Activated CD4-positive, alpha-beta T cell treated with anti-CD3 and anti-CD28 coated beads, Interleukin-2, amount 50 U/mL, for 48 hours (primary cell): ENCODE measurements around the gene CCDC88C.
"Not testable (repeated sequence)": the region's sequence is repeated elsewhere in the genome, so short reads cannot be mapped to it uniquely, and the experiment has no call there.

Experiments used
- DNase-seq, 2 experiments: peaks; one replicate each; pipeline ENCODE4 v3.0.0-alpha.2; 2020

CCDC88C gene

DNA sequence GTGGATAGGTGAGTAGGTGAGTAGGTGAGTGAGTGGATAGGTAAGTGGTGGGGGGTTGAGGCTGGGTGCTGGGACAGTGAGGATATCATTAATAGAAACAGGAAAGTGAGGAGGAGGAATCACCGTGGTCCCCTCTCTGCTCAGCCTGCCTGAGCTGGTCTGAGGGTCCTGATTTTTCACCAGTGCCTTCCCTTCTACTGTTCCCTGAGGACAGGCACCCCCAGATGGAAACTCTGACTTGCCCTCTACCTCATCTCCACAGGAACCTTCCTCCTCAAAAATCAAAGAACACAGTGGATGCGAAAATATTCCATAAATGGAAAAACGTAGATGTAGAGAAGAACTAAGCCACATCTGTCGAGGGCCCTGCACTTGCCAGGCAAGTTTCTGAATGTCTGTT, 175.0 kb downstream of the CCDC88C start:
- DNase-seq: no peak

- DNase-seq: peak; percentile 36 to 39
Measured at GRCh38 chr14:91241863-91242262, 175.8 kb downstream of the CCDC88C start.

DNA sequence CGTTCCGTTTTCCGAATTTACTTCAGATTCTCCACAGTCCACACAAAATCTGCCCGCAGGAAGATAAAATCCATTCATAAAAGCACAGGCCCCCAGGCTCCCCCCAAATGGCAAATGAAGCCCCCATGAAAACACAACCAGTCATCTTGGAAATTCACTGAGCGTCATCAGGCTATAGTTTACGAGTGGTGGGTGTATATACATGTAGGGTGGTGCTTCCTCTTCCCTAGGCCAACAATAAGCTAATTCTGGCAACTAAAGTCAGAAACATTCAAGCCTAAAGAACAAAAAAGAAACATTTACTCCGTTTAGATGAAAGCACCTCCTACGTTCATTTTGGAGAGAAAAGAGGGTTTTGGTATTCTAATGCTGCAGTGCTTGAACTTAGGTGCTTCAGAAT, 179.0 kb downstream of the CCDC88C start:
- no peak for DNase-seq

DNA sequence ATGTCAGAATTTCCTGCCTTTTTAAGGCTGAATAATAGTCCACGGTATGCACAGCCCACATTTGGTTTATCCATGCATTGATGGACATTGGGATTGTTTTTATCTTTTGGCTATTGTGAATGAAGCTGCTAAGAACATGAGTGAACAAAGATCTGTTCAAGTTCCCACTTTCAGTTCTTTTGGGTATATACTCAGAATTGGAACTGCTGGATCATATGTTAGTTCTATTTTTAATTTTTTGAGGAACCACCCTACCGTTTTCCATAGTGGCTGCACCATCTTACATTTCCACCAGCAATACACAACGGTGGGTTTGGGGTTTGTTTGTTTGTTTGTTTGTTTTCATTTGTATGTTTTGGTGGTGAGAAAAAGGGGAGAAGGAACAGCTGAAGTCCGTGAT, 179.5 kb downstream of the CCDC88C start:
- no peak for DNase-seq

- DNase-seq: no peak
Measured at GRCh38 chr14:91237219-91237618, 180.4 kb downstream of the CCDC88C start.

DNA sequence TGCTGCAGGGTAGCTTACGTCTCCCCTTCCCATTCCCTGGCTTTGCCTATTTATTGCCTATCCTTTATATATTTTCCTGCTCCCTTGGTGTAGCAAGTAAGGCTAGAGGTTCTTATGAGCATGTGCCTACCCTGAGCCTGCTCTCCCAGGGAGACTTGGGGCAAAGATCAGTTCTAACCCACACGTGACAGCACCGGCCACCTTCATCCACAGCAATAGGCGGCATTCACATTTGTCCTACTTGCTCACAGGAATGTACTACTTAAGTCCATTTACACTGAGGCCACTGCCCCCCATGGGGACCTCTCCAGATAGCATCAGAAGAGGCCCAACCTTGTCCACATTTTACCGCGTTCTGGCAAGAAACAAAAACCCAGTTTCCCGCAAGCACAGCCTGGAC, 181.8 kb downstream of the CCDC88C start:
- DNase-seq: no peak

GRCh38 chr14:91234791-91235114, 182.9 kb downstream of the CCDC88C start:
- DNase-seq: no peak

DNA sequence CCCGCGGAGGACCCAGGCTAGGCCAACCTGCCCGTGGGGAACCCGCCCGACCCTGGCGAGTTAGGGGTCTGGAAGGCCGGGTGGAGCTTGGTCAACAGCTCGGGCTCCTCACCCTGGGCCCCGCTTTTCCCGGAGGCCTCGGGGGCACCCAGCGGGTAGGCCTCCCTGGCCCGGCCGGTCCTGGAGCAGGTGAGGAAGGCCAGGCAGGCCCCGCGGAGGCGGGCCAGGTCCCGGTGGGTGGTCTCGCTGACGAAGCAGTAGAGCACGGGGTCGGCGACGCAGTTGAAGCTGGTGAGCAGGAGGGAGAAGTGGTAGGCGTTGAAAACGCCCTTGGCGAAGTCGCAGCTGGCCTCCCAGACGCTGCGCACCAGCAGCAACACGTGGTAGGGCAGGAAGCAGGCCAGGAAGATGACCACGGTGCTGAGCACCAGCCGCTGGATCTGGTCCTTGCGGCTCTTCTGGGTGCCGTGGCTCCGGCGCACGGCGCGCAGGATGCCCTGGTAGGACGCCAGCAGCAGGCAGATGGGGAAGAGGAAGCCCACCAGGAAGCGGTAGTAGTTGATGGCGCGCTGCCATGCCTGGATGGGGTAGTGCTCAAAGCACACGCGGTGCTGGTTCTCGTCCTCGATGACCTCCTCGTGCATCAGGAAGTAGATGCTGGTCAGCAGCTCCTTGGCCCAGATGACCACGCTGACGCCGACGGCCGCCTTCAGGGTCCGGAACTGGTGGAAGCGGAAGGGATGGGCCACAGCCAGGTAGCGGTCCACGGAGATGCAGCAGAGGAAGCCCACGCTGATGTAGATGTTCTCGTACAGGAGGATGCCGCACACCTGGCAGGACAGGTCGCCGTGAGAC, 183.5 kb downstream of the CCDC88C start:
- no peak for DNase-seq

DNA sequence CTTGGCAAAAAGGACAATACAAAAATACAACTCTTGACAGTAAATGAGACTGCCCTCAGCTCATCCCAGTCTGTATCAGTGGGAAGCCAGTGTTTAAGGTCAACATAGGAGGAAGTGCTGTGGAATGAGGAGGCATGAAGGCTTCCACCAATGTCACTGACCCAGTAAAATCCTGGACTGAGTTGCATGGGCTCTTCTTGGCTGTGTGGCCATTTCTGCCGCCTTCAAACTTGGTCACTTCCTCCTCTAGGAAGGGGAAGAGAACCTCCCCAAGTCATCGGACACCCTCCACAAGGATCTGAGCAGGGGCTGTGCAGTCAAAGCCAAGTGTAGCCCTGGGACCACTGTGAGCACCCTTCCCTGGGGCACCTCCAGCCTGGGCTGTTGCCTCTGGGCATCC, 185.0 kb downstream of the CCDC88C start:
- DNase-seq: no peak

DNA sequence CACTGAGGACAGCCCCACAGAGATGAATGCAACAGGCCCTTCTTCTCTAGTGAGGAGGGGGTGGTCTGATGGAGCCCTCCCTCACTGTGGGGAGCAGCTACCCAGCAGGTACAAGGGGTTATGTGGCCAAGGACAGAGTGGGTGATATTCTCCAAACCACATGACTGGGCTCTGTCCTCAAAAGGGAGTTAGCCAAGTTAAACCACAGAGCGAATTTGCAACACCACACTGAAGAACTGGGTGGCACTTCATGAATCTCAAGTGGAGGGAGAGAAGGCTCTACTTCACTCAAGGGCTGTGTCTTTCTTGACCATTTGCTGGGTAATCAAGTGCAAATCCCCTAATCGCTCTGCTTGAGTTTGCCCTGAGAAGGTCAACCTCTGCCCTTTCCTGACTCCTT, 185.6 kb downstream of the CCDC88C start:
- no peak for DNase-seq

DNA sequence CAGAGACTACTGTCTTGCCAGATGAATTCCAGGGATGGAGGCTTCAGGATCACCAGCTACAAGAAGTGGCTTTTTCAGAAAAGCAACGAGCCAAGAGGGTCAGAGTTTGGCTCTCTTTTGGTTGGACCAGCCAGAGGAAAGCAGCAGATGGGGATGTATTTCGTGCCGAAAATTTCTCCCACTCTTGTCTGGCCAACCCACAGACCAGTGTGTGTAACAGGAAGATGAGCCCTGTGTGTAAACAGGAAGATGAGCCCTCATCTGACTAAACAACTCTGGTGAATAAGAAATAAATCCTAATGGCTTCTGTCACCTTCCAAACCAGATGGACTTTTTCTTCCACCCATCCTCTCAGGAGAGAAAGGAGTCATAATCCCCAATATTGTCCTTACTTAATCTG, 186.2 kb downstream of the CCDC88C start:
- DNase-seq: no peak

GRCh38 chr14:91230397-91231035, 187.1 kb downstream of the CCDC88C start:
- DNase-seq: no peak

DNA sequence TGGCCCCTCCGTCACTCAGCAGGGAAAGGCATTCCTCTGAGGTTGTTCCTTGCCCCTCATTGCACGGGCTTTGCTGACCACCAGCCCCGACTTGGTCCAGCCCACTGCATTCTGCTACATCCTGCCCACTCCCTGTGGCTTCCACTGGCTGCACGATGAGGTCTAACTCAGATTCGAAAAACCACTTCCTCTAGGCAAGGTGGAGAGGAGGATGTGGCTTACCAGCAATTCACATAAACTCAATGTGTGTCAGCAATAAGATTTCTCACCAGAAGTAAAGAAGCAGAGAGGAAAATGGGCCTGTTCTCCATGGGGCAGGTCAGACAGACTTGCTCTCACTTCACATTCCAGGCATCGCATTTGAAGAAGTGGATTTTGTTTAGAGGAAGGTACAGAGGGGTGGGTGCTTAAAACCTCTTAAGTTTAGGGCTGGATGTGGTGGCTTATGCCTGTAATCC, 187.8 kb downstream of the CCDC88C start:
- DNase-seq: peak; percentile 66 to 73

- no peak for DNase-seq
Measured at GRCh38 chr14:91229005-91229382, 188.6 kb downstream of the CCDC88C start.

- peak; percentile 88 to 91 for DNase-seq
Measured at GRCh38 chr14:91228112-91229004, 189.3 kb downstream of the CCDC88C start.

DNA sequence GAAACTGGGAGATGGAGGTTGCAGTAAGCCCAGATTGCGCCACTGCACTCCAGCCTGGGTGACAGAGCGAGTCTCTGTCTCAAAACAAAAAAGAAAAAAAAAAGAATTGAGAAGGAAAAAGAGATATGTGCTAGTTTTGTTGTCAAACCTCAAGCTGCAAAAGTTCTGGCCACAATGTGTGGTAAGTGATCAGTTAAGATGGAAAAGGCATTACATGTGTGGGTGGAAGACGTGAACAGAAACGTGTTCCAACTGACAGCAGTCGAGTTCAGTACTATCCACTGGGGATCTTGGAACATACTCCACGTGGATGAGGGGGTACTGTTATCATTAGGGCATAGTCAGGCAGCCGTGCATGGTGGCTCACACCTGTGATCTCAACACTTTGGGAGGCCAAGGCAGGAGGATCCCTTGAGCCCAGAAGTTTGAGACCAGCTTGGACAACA, 190.4 kb downstream of the CCDC88C start:
- peak; percentile 33 to 46 for DNase-seq

DNA sequence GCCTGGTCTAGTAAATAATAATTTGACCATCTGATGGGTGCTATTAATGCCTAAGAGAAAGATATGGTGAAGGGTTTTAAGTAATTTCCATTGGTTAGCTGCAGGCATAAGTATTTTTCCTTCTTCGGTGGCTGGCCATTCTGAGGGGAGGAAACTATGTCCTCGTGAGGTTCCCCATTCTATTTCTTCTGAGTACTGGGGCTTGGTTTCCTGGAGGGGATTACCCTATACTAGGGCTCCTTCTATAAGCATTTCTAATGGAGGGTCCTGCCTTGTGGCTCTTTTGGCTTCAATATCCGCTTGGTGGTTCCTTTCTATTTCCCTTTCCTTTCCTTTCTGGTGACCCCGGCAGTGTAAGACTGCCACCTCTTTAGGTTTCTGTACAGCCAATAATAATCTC, 191.3 kb downstream of the CCDC88C start:
- not testable (repeated sequence) for DNase-seq

GRCh38 chr14:91225025-91225424, 192.6 kb downstream of the CCDC88C start:
- no peak for DNase-seq

- DNase-seq: peak; percentile 34 to 51
Measured at GRCh38 chr14:91223028-91223783, 194.4 kb downstream of the CCDC88C start.
